MM.1S (cell line): ENCODE results near the gene CARD10.

ENCODE experiments used
- DNase-seq: peaks from one replicate; pipeline ENCODE4 v3.0.0-alpha.2; 2015
- H2AFZ ChIP-seq: fragments of 300-600 bp; sonication (generic); 2 replicates; pipeline ENCODE4 v1.6.0; 2016; ENCODE audit warnings: antibody characterized with exemption, low read length
- H3F3A ChIP-seq: fragments of 300-600 bp; sonication (generic); 2 replicates; pipeline ENCODE4 v1.6.1; 2016; ENCODE audit warnings: mild to moderate bottlenecking, antibody characterized with exemption, low read length, moderate library complexity, mixed read lengths; ENCODE audit not compliant: insufficient read depth
- H3K27ac ChIP-seq: fragments of 300-600 bp; sonication (generic); 2 replicates; pipeline ENCODE4 v1.5.1; 2016; ENCODE audit warnings: mild to moderate bottlenecking, low read length
- H3K27me3 ChIP-seq: fragments of 300-600 bp; sonication (generic); replicated peaks from 2 replicates; pipeline ENCODE4 v1.6.0; 2016; ENCODE audit warnings: low read length; ENCODE audit not compliant: insufficient read depth
- H3K36me3 ChIP-seq: fragments of 300-600 bp; sonication (generic); replicated peaks from 2 replicates; pipeline ENCODE4 v1.6.1; 2016; ENCODE audit warnings: mild to moderate bottlenecking, low read length, mixed read lengths; ENCODE audit not compliant: insufficient read depth
- H3K4me1 ChIP-seq: fragments of 300-600 bp; sonication (generic); 2 replicates; pipeline ENCODE4 v1.6.1; 2016; ENCODE audit warnings: low read length, mixed read lengths
- H3K4me2 ChIP-seq: fragments of 300-600 bp; sonication (generic); 2 replicates; pipeline ENCODE4 v1.6.0; 2016; ENCODE audit warnings: low read depth, low read length
- H3K4me3 ChIP-seq: fragments of 300-600 bp; sonication (generic); 2 replicates; pipeline ENCODE4 v1.5.1; 2016; ENCODE audit warnings: low read length, mixed read lengths
- H3K79me2 ChIP-seq: fragments of 300-600 bp; sonication (generic); 2 replicates; pipeline ENCODE4 v1.6.1; 2016; ENCODE audit warnings: mixed run types, low read length, mixed read lengths
- H3K9ac ChIP-seq: fragments of 300-600 bp; sonication (generic); 2 replicates; pipeline ENCODE4 v1.6.1; 2016; ENCODE audit warnings: low read length, mixed read lengths
- H3K9me2 ChIP-seq: fragments of 300-600 bp; sonication (generic); replicated peaks from 2 replicates; pipeline ENCODE4 v1.6.1; 2016; ENCODE audit warnings: mild to moderate bottlenecking, low read length, mixed read lengths; ENCODE audit not compliant: insufficient read depth
- H3K9me3 ChIP-seq: fragments of 300-600 bp; sonication (generic); replicated peaks from 2 replicates; pipeline ENCODE4 v1.6.1; 2016; ENCODE audit warnings: mild to moderate bottlenecking, low read length, mixed read lengths; ENCODE audit not compliant: insufficient read depth
- H4K20me1 ChIP-seq: fragments of 300-600 bp; sonication (generic); 2 replicates; pipeline ENCODE4 v1.6.1; 2016; ENCODE audit warnings: mild to moderate bottlenecking, low read length, moderate library complexity, mixed read lengths; ENCODE audit not compliant: insufficient read depth
- CTCF ChIP-seq: fragments of 300-600 bp; sonication (generic); IDR thresholded peaks from 2 replicates; pipeline ENCODE4 v1.5.1; 2016; ENCODE audit warnings: antibody characterized with exemption, low read length, mixed read lengths
- EZH2 ChIP-seq: fragments of 300-600 bp; sonication (generic); optimal IDR thresholded peaks from 2 replicates; pipeline ENCODE3; 2017; ENCODE audit warnings: low read depth, mild to moderate bottlenecking, antibody characterized with exemption, low read length, mixed read lengths
- EZH2phosphoT487 ChIP-seq: fragments of 300-600 bp; sonication (generic); IDR thresholded peaks from 2 replicates; pipeline ENCODE4 v1.6.1; 2018; ENCODE audit warnings: antibody characterized with exemption, low read length

Gene CARD10

GRCh38 chr22:37511395-37512104, 7.7 kb downstream of the CARD10 start:
- H3K9me3 ChIP-seq = no peaks in the 10 kb centered on the region
- no peak overlapping the region for H3K9ac ChIP-seq
- no peak for TF ChIP-seq CTCF
- H2AFZ ChIP-seq = no peak overlapping the region
- H3F3A ChIP-seq = no peaks in the 10 kb centered on the region
- no peaks in the 10 kb centered on the region for H3K79me2 ChIP-seq
- no peaks in the 10 kb centered on the region for H3K4me1 ChIP-seq
- no peak overlapping the region for H3K27ac ChIP-seq
- no peak overlapping the region for H3K4me3 ChIP-seq
- no peaks in the 10 kb centered on the region for H3K36me3 ChIP-seq
- H3K9me2 ChIP-seq = no peaks in the 10 kb centered on the region
- no peak for DNase-seq
- no peak overlapping the region for H3K4me2 ChIP-seq
- peaks cover 52% of the 10 kb centered on the region for H3K27me3 ChIP-seq
- no peaks in the 10 kb centered on the region for H4K20me1 ChIP-seq

DNA sequence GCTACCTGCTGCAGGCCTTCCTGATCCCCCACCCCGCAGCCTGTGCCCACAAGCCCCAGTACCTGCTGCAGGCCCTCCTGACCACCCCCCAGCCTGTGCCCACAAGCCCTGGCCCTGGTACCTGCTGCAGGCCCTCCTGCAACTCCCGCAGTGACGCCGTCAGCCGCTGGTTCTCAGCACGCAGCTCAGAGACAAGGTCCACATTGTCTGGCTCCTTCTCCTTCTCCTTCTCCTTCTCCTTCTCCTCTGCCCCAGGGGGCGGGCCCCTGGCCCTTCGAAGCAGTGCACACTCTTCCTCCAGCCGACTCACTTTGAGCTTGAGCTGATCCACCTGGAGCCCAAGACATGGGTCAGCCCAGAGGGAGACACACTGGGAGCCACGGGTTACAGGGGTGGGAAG, 9.1 kb downstream of the CARD10 start:
- no peak overlapping the region for H3K4me3 ChIP-seq
- H3K27ac ChIP-seq = no peak overlapping the region
- no peak overlapping the region for H3K4me2 ChIP-seq
- H3K27me3 ChIP-seq = peaks cover 39% of the 10 kb centered on the region
- H4K20me1 ChIP-seq = no peaks in the 10 kb centered on the region
- no peaks in the 10 kb centered on the region for H3F3A ChIP-seq
- no peaks in the 10 kb centered on the region for H3K79me2 ChIP-seq
- H3K9me2 ChIP-seq = no peaks in the 10 kb centered on the region
- TF ChIP-seq EZH2 = no peak
- no peak for TF ChIP-seq CTCF
- H3K4me1 ChIP-seq = no peaks in the 10 kb centered on the region
- no peak overlapping the region for H3K9ac ChIP-seq
- H3K9me3 ChIP-seq = no peaks in the 10 kb centered on the region
- H3K36me3 ChIP-seq = no peaks in the 10 kb centered on the region
- H2AFZ ChIP-seq = no peak overlapping the region
- DNase-seq = no peak

GRCh38 chr22:37509059-37509860, 10.0 kb downstream of the CARD10 start:
- Histone ChIP-seq H3K27ac (no peak overlapping the region), H3K27me3 (peaks cover 35% of the 10 kb centered on the region), H2AFZ (no peak overlapping the region), H3K9ac (no peak overlapping the region), H3F3A (no peaks in the 10 kb centered on the region), H3K36me3 (no peaks in the 10 kb centered on the region), H4K20me1 (no peaks in the 10 kb centered on the region), H3K9me3 (no peaks in the 10 kb centered on the region), H3K79me2 (no peaks in the 10 kb centered on the region), H3K4me3 (no peak overlapping the region), H3K4me2 (no peak overlapping the region), H3K9me2 (no peaks in the 10 kb centered on the region), H3K4me1 (no peaks in the 10 kb centered on the region)
- TF ChIP-seq CTCF (no peak), EZH2 (no peak), EZH2phosphoT487 (no peak)
- no peak for DNase-seq
